HG02840 (cell line): ENCODE results near the gene ABCC1.
"Not testable (repeated sequence)": the region's sequence is repeated elsewhere in the genome, so short reads cannot be mapped to it uniquely, and the experiment has no call there.

Experiments
- ATAC-seq: cut with Tn5 transposase; IDR thresholded peaks from one replicate; pipeline ENCODE4 v1.9.1; 2021; ENCODE audit warnings: mild to moderate bottlenecking, moderate library complexity, moderate number of reproducible peaks; ENCODE audit not compliant: unreplicated experiment, low FRiP score

ABCC1 gene

DNA sequence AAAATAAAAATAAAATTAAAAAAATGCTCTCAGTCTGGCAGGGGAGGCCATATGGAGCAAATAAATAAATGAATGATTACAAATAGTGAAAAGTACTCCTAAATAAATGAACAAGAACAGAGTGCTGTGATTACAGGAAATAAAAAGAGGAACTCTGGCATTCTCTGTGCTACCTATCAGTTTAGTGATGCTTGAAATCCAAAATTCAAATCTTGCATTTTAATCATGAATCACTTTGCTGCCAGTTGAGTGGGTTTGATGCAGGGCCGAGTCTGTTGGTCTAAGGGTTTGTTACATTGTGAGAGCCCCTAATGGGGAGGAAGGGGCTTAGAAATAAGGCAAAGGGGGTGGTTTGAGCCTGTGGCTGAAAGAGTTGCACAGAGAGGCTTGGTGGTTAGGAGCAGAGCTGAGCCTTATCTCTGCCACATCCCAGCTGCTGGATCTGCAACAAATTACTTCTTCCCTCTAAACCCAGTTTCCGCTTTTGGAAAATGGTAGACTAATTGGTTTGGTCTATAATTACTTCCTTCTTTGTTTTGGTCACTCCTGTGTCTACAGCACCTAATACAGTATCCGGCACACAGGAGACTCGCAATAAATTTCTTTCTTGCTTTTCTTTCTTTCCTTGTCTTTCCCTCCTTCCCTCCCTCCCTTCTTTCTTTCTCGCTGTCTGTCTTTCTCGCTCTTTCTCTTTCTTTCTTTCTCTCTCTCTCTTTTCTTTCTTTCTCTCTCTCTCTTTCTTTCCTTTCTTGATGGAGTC, 6.3 kb upstream of the ABCC1 start:
- ATAC-seq, result no peak

DNA sequence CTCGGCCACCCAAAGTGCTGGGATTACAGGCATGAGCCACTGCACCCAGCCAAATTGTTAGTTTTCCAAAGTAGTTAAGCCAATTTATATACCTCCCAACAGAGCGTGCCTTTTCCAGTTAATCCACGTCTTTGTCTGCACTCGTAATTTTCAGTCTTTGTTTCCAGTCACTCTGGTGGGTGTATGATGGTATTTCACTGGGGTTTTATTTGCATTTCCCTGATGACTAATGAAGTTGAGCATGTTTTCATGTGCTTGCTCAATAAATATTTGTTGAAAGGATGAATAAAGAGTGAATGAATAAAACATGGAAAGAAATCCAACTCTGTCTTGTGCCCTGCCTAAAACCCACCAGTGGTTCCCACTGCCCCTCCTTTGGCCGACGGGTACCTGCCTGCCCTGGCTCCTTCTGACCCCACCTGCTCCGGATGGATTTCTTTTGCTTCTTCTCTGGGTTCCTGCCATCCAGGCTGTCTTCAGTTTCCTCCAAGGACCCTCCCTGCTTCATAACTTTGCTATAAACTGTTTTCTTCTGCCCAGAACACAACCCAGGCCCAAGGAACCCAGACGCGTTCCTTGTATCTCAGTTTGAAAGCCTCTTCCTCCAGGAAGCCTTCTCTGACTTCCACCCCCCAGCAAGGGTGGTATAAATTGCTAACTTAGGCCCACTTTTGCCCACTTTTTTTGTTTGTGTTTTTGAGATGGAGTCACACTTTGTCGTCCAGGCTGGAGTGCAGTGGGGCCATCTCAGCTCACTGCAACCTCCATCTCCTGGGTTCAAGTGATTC, 3.0 kb upstream of the ABCC1 start:
- no peak for ATAC-seq

- no peak for ATAC-seq
These were observed 1.4 kb upstream of the ABCC1 start for GRCh38 chr16:15947983-15948509.

DNA sequence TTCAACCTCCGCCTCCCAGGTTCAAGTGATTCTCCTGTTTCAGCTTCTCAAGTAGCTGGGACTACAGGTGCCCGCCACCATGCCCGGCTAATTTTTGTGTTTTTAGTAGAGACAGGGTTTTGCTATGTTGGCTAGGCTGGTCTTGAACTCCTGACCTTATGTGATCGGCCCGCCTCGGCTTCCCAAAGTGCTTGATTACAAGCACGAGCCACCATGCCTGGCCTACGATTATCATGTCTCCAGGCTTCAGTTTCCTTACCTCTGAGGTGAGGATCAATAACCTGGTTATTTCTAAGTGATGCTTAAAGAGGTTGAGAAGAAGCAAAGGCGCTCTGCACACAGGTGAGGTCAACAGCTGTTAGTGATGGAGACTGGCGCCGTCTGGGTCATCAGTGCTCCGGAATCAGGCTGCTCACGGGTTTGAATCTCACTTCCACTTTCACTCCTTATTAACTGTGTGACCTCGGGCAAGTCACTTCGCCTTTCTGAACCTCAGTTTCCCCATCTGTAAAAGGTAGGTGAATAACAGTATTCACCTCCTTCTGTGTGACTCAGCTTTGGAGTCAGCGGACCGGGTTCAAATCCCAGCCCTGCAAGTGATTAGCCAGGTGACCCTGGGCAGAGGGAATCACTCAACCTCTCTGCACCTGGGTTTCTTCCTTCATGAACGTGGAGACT, 745 bp upstream of the ABCC1 start:
- ATAC-seq, result no peak

- ATAC-seq, result no peak
These were observed 892 bp downstream of the ABCC1 start for GRCh38 chr16:15950161-15950854.

DNA sequence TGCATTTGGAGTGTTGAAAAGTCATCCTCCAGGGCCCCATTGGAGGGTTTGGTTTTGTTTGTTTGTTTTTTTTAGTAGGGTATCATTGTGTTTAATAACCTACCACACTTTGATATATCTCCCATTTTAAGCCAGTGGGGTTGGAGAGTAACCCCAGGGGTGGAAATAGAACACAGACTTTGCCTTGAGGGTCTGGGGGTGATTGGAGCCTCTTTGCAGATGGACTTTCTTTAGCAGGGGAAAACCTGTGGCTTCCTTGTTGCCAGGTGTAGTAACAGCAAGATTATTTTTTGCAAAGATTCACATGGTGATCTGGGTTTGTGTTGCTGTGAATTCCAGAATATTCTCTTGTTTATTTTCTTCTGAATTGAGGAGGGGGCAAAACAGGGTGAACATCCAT, 1.5 kb downstream of the ABCC1 start:
- no peak for ATAC-seq

DNA sequence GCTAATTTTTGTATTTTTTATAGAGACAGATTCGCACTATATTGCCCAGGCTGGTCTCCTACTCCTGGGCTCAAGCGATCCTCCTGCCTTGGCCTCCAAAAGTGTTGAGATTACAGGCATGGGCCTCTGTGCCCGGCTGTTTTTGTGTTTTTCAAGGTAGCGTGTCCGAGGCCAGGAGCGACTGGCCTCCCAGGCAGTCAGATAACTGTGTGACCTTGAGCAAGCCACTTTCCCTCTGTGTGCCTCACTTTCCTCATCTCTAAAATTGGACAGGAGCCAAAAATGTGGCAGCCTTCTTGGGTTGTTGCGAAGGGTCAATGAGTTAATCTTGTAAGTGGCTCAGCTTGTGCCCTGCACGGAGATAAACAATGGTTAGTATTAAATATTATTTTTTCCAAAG, 2.4 kb downstream of the ABCC1 start:
- no peak for ATAC-seq

DNA sequence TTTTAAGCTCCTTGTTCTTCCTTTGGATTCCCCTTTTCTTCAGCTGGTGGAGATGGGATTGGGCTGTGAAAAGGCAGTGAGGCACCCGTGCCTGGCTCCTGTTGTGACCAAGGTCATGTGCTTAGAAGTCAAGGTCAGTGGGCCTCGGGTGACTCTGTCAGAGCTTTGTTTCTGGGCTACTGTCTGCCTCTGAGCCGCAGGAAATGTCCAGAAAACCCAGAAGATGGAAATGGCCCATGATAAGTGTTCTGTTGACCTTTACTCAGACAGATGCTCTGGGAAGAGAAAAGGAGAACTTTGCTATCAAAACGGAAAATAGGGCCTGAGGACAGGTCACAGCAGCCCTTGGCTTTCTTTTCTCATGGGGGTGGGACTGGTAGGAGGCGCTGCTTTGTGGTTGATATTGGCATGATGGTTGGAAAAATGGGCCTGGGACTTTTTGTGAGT, 2.9 kb downstream of the ABCC1 start:
- no peak for ATAC-seq

DNA sequence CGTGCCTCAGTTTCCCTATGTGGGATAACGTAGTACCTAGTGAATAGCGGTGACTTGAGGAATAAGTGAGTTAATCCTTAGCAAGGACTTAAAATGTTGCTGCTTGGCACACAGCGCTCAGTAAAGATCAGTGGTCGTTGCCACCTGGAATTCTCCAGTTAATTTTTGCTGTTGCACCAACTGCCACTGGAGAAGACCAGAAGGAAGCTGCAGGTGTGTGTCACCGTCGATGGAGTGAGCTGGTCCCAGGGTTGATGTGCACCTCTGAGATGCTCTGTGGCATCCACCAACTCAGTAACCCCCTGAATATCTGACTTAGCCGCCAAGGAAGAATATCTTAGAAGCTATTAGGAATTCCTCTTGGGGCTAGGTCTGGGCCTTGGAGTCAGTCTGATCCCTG, 4.1 kb downstream of the ABCC1 start:
- ATAC-seq, result no peak

DNA sequence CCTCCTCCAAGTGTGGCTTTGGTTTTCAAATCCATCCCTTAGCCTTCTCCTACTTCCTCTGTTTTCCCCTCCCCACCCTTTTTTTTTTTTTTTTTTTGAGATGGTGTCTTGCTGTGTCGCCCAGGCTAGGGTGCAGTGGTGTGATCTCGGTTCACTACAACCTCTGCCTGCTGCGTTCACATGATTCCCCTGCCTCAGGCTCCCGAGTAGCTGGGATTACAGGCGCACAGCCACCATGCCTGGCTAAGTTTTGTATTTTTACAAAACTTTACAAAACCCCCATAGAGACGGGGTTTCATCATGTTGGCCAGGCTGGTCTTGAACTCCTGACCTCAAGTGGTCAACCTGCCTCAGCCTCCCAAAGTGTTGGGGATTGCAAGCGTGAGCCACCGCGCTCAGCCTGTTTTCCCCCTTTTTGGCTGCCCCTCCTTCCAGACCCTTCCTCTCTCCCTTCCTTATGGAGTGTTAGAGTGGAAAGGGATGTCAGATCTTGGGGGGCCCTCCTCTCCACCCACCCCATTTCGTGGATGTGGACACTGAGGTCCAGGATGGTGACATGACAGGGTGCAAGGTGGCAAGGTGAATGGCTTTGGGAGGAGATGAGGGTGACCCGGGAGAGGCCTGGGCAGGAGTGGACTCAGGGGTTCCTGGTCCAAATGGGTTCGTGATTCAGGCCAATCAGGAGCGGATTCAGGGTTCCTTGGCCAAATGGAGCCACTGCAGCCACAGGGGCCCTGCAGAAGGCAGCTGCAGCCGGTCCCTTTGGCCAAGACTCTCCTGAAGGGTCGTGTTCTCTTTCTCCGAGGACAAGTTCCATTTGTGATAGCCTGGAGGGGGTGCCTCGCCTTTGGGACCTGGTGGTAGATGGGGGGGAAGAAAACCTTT, 4.8 kb downstream of the ABCC1 start:
- no peak for ATAC-seq

GRCh38 chr16:15954814-15955151, 5.4 kb downstream of the ABCC1 start:
- no peak for ATAC-seq

GRCh38 chr16:15955425-15955824, 6.0 kb downstream of the ABCC1 start:
- no peak for ATAC-seq

DNA sequence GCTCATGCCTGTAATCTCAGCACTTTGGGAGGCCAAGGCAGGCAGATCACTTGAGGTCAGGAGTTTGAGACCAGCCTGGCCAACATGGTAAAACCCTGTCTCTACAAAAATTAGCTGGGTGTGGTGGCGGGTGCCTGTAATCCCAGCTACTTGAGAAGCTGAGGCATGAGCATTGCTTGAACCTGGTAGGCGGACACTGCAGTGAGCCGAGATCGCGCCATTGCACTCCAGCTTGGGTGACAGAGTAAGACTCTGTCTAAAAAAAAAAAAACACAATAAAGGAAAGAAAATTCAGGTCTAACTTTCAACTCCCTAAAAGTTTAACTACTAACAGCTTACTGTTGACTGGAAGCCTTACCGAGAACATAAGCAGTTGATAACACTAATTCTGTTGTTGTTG, 6.7 kb downstream of the ABCC1 start:
- ATAC-seq, result not testable (repeated sequence)

DNA sequence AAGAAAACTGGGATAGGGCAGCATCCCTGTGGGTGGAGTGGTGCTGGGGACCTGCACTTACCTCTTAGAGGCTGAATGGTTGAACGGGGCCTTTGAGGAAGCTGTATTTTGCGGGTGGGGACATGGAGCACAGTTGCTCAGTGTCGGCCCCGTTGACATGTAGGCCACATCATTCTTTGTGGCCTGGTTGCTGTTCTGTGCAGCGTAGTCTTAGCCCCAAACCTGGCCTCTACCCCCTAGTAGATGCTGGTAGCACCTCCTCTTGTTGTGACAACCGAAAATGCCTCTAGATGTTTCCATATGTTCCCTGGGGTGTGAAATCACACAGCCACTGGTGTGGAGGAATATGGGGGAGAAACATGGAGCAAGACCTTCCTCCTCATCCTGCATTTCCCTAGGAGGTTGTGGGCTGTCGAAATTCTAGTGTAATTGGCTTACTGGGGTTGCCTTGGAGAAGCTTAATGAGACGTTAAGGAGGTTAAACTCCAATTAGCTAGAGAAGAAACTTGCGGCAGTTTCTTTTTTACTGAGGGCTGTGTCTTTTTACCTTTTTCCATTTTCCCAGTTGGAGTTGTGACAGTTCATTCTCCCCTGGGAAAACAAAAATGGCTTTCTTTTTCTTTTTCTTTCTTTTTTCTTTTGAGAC, 9.4 kb downstream of the ABCC1 start:
- no peak for ATAC-seq

DNA sequence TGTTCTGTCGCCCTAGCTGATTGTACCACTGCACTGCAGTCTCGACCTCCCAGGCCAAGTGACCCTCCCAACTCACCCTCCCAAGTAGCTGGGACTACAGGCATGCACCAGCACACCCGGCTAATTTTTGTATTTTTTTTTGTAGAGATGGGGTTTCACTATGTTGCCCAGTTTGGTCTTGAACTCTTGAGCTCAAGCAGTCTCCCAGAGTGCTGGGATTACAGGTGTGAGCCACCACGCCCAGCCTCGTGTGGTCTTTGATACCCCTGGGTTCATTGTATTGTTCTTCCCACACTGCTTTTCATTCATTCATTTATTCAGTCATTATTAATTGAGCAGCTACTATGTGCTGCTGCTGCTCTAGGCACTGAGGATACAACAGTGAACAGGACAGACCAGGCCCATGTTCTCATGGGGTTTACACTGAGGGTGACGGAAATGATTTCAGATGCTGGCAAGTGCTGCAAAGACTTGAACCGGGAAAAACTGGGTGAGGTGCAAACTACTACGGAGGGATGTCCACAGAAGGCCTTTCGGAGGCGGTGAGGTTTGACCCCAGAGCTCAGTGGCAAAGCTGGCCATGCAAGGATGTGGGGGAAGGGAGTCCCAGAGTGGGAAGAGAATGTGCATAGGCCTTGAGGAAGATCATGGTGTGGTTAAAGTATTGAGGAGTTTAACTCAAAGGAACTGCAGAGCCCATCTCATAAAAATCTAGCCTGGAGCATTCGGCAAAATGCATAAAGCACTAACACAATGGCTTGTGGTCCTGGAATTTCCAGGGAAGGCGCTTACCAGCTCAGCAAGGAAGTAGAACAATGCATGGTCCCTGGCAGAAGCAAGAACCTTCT, 10.9 kb downstream of the ABCC1 start:
- ATAC-seq, result no peak

DNA sequence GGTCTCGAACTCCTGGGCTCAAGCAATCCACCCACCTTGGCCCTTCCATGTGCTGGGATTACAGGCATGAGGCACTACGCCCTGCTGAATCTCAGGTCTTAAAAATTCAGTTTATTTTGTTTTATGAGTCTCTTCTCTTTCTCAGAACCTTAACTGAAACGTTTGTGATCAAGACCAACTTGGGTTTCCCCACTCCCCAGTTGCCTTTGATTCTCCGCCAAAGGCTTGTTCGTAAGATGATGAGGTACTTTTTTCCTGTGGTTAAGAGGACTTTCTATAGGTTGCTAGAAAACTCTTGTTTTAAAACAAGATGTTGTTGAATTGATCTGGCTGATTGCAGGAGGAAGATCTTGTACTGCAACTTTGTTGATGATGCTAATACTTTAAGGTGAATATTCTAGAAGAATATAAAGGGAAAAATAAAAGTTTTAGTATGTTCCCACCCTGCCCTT, 11.7 kb downstream of the ABCC1 start:
- ATAC-seq, result peak; percentile 69

GRCh38 chr16:15961571-15962090, 12.2 kb downstream of the ABCC1 start:
- ATAC-seq, result peak; percentile 27
